AG08396 (cell line): ENCODE data around the gene UPF2.

Experiments used
- DNase-seq: peaks from one replicate; pipeline ENCODE4 v3.0.0; 2012; ENCODE audit warnings: low spot score, mixed read lengths

UPF2 gene

GRCh38 chr10:11881477-11882417, 160.9 kb downstream of the UPF2 start:
- DNase-seq = peak; percentile 63

- DNase-seq = no peak
Observed at GRCh38 chr10:11881030-11881476, 161.6 kb downstream of the UPF2 start.

GRCh38 chr10:11880151-11881029, 162.2 kb downstream of the UPF2 start:
- no peak for DNase-seq

- no peak for DNase-seq
Observed at GRCh38 chr10:11879387-11880094, 163.1 kb downstream of the UPF2 start.

GRCh38 chr10:11878776-11879175, 163.8 kb downstream of the UPF2 start:
- DNase-seq = no peak

- no peak for DNase-seq
Observed at GRCh38 chr10:11877591-11877905, 165.1 kb downstream of the UPF2 start.

- no peak for DNase-seq
Observed at GRCh38 chr10:11876805-11877590, 165.6 kb downstream of the UPF2 start.

GRCh38 chr10:11876324-11876723, 166.3 kb downstream of the UPF2 start:
- DNase-seq = no peak

GRCh38 chr10:11875494-11876281, 166.9 kb downstream of the UPF2 start:
- peak; percentile 99 for DNase-seq

- no peak for DNase-seq
Observed at GRCh38 chr10:11874568-11875493, 167.8 kb downstream of the UPF2 start.

GRCh38 chr10:11871466-11871865, 171.1 kb downstream of the UPF2 start:
- DNase-seq = no peak

GRCh38 chr10:11870900-11871400, 171.7 kb downstream of the UPF2 start:
- DNase-seq = no peak

GRCh38 chr10:11870461-11870780, 172.2 kb downstream of the UPF2 start:
- no peak for DNase-seq
